Suprapubic skin (tissue), 4 donors: ENCODE measurements around the gene CAMK2G. TPM values are rescaled to one million over a fixed set of nuclear protein-coding genes. Genes with fewer than 3 reads are reported as not detected.

ENCODE experiments used
- DNase-seq, 2 donors: peaks; one replicate each; pipeline ENCODE4 v3.0.0-alpha.2; 2019; ENCODE audit warnings: low spot score in 2 of 2
- H3K27ac ChIP-seq: fragments of 200-600 bp; sonication (generic); one replicate; pipeline ENCODE4 v1.5.1; 2019
- H3K27me3 ChIP-seq: fragments of 200-600 bp; sonication (generic); one replicate; pipeline ENCODE4 v1.5.1; 2019
- H3K36me3 ChIP-seq: fragments of 200-600 bp; sonication (generic); one replicate; pipeline ENCODE4 v1.5.1; 2019
- H3K4me1 ChIP-seq: fragments of 200-600 bp; sonication (generic); one replicate; pipeline ENCODE4 v1.5.1; 2019
- H3K4me3 ChIP-seq: fragments of 200-600 bp; sonication (generic); one replicate; pipeline ENCODE4 v1.5.1; 2019; ENCODE audit warnings: mild to moderate bottlenecking
- H3K9me3 ChIP-seq: fragments of 200-600 bp; sonication (generic); one replicate; pipeline ENCODE4 v1.5.1; 2019
- CTCF ChIP-seq, 2 donors: fragments of 200-600 bp in 1 of 2; fragments of 450-650 bp in 1 of 2; sonication (generic) in 1 of 2; IDR thresholded peaks; one replicate each; pipeline ENCODE4 v1.5.1; 2016 to 2019; ENCODE audit warnings: antibody characterized with exemption in 2 of 2, mild to moderate bottlenecking in 1 of 2, moderate library complexity in 1 of 2
- EP300 ChIP-seq: sonication (generic); formaldehyde crosslinking; IDR thresholded peaks from one replicate; pipeline ENCODE4 v1.6.1; 2017; ENCODE audit warnings: antibody characterized with exemption
- POLR2A ChIP-seq, 2 donors: fragments of 450-650 bp; IDR thresholded peaks; one replicate each; pipeline ENCODE4 v1.6.1; 2017; ENCODE audit warnings: antibody characterized with exemption in 2 of 2, mild to moderate bottlenecking in 2 of 2, moderate library complexity in 2 of 2
- POLR2AphosphoS5 ChIP-seq, 3 donors: sonication (generic); formaldehyde crosslinking; IDR thresholded peaks; one replicate each; pipeline ENCODE4 v1.6.1; 2017; ENCODE audit warnings: antibody characterized with exemption in 3 of 3
- WGBS: methylation state at CpG from one replicate; pipeline ENCODE4 v1.1.5; 2018; 5-methylcytosine and 5-hydroxymethylcytosine counted together
- total RNA-seq, 4 donors: library from RNA; depleted of rRNA; stranded (reverse); fragments of >200 nt; gene quantifications; one replicate each; pipeline ENCODE4 v1.1.0, GENCODE V29; 2016

CAMK2G gene
- total RNA-seq, 4 donors from 2014 or later = 16.9 to 35.2 (median 20.6) TPM

- Histone ChIP-seq H3K27me3 (no peaks in the 10 kb centered on the region), H3K4me3 (no peak overlapping the region), H3K36me3 (peaks cover 75% of the 10 kb centered on the region), H3K27ac (no peak overlapping the region), H3K4me1 (peaks cover 17% of the 10 kb centered on the region), H3K9me3 (no peaks in the 10 kb centered on the region)
- 76% methylated on average over 11 of the region's 11 CpGs for WGBS
- TF ChIP-seq POLR2AphosphoS5 (IDR thresholded peaks at IDR 0.05) (no peak), CTCF (IDR thresholded peaks at IDR 0.05) (no peak), POLR2A (IDR thresholded peaks at IDR 0.05) (no peak), EP300 (no peak)
- DNase-seq = no peak
Measured at GRCh38 chr10:73768881-73769280, 105.5 kb downstream of the CAMK2G start.

GRCh38 chr10:73765066-73765465 lies 109.3 kb downstream of the CAMK2G start:
- WGBS = 85% methylated on average over 6 of the region's 6 CpGs
- Histone ChIP-seq H3K27me3 (no peaks in the 10 kb centered on the region), H3K27ac (no peak overlapping the region), H3K36me3 (peaks cover 99% of the 10 kb centered on the region), H3K9me3 (no peaks in the 10 kb centered on the region), H3K4me1 (no peaks in the 10 kb centered on the region), H3K4me3 (no peak overlapping the region)
- DNase-seq = no peak
- TF ChIP-seq CTCF (IDR thresholded peaks at IDR 0.05) = no peak
- no peak for TF ChIP-seq EP300
- TF ChIP-seq POLR2AphosphoS5 (IDR thresholded peaks at IDR 0.05) = no peak
- TF ChIP-seq POLR2A (IDR thresholded peaks at IDR 0.05) = no peak

GRCh38 chr10:73763343-73763742 lies 111.0 kb downstream of the CAMK2G start:
- H3K9me3 ChIP-seq = no peaks in the 10 kb centered on the region
- no peak for DNase-seq
- 87% methylated on average over 2 of the region's 2 CpGs for WGBS
- no peak overlapping the region for H3K4me3 ChIP-seq
- no peaks in the 10 kb centered on the region for H3K4me1 ChIP-seq
- H3K36me3 ChIP-seq = peaks cover 94% of the 10 kb centered on the region
- H3K27me3 ChIP-seq = no peaks in the 10 kb centered on the region
- no peak overlapping the region for H3K27ac ChIP-seq
- TF ChIP-seq POLR2A (IDR thresholded peaks at IDR 0.05) (no peak), POLR2AphosphoS5 (IDR thresholded peaks at IDR 0.05) (no peak), EP300 (no peak), CTCF (IDR thresholded peaks at IDR 0.05) (no peak)

- WGBS = 59% methylated on average over 2 of the region's 2 CpGs
- H3K27ac ChIP-seq = no peak overlapping the region
Measured at GRCh38 chr10:73762915-73763314, 111.4 kb downstream of the CAMK2G start.

More at GRCh38 chr10:73762915-73763314, 111.4 kb downstream of the CAMK2G start:
- Histone ChIP-seq H3K4me3 (no peak overlapping the region), H3K4me1 (no peaks in the 10 kb centered on the region), H3K9me3 (no peaks in the 10 kb centered on the region), H3K27me3 (no peaks in the 10 kb centered on the region), H3K36me3 (peaks cover 89% of the 10 kb centered on the region)
- TF ChIP-seq CTCF (IDR thresholded peaks at IDR 0.05) (no peak), POLR2AphosphoS5 (IDR thresholded peaks at IDR 0.05) (no peak), EP300 (no peak), POLR2A (IDR thresholded peaks at IDR 0.05) (no peak)
- no peak for DNase-seq

Other genes with a start within 250 kb of the CAMK2G start
- gene MYOZ1, start 233.1 kb downstream of the CAMK2G start, total RNA-seq = 1 to 10 TPM in 1 of 4 donors, under 1 TPM in 1, not detected in 2; 0.73 to 1.3 TPM
- gene SYNPO2L, start 218.5 kb downstream of the CAMK2G start, total RNA-seq = not detected
- gene AGAP5, start 176.4 kb downstream of the CAMK2G start, total RNA-seq = 10 to 100 TPM in 1 of 4 donors, 1 to 10 TPM in 3; 2.1 to 10.1 (median 5.8) TPM
- 10 to 100 TPM; 68.8 to 74.4 (median 70.8) TPM for gene SEC24C, start 130.2 kb downstream of the CAMK2G start, total RNA-seq
- 10 to 100 TPM; 12.7 to 26.0 (median 22.5) TPM for gene CHCHD1, start 92.5 kb downstream of the CAMK2G start, total RNA-seq
- 100 to 1,000 TPM in 3 of 4 donors, 10 to 100 TPM in 1; 86.4 to 203 (median 121) TPM for gene ZSWIM8, start 88.9 kb downstream of the CAMK2G start, total RNA-seq
- 10 to 100 TPM; 27.4 to 56.5 (median 37.6) TPM for gene NDST2, start 63.0 kb downstream of the CAMK2G start, total RNA-seq
- gene PLAU, start 36.6 kb upstream of the CAMK2G start, total RNA-seq = 10 to 100 TPM in 2 of 4 donors, 1 to 10 TPM in 2; 8.4 to 19.1 (median 10.8) TPM
- gene VCL, start 123.6 kb upstream of the CAMK2G start, total RNA-seq = 10 to 100 TPM; 54.8 to 92.9 (median 64.7) TPM